Panc1 (cell line): ENCODE results near the gene SLC49A3. TPM values are rescaled to one million over a fixed set of nuclear protein-coding genes. Genes with fewer than 3 reads are reported as not detected.

Experiments
- ATAC-seq: fragments of 200-7000 bp; cut with Tn5 transposase; 2 replicates; pipeline ENCODE4 v1.9.1; 2020; ENCODE audit warnings: mild to moderate bottlenecking, moderate library complexity
- BruUV-seq: library from RNA; stranded (reverse); fragments of 400-500 nt; replicated peaks from 2 replicates; lab custom pipeline; 2021; lab: Mats Ljungman, UMichigan
- CTCF ChIA-PET: fragments of 300-600 bp; sonication (Branson Sonifier 250); formaldehyde crosslinking; loops from one replicate; lab custom pipeline; 2022; ENCODE audit warnings: antibody characterized with exemption; lab: Charles Lee
- POLR2A ChIA-PET: fragments of 300-600 bp; sonication (Branson Sonifier 250); formaldehyde crosslinking; loops from one replicate; lab custom pipeline; 2022; ENCODE audit warnings: antibody characterized with exemption; lab: Charles Lee
- DNase-seq: peaks from one replicate; pipeline ENCODE4 v3.0.0-alpha.2; 2010; ENCODE audit warnings: low read depth, low spot score
- H3K27ac ChIP-seq: 2 replicates; pipeline ENCODE4 v1.5.1; 2011; ENCODE audit warnings: mild to moderate bottlenecking, low read length, inconsistent platforms
- H3K27me3 ChIP-seq: fragments of 200-500 bp; sonication (Bioruptor generic); 2 replicates; pipeline ENCODE4 v1.6.0; 2014; ENCODE audit warnings: low read length, inconsistent platforms; ENCODE audit not compliant: control insufficient read depth, insufficient read depth
- H3K36me3 ChIP-seq: fragments of 200-500 bp; sonication (Bioruptor generic); 2 replicates; pipeline ENCODE4 v1.5.1; 2014; ENCODE audit warnings: inconsistent platforms, mild to moderate bottlenecking, low read length, moderate library complexity; ENCODE audit not compliant: control insufficient read depth, insufficient read depth
- H3K4me1 ChIP-seq: 2 replicates; pipeline ENCODE4 v1.5.1; 2011; ENCODE audit warnings: inconsistent platforms, mild to moderate bottlenecking, low read length, moderate library complexity; ENCODE audit not compliant: control insufficient read depth, insufficient read depth
- H3K4me3 ChIP-seq, 2 experiments: 2 replicates each; pipeline ENCODE4 v1.5.1; 2011 to 2012; ENCODE audit warnings: low read depth in 2 of 2, low read length in 2 of 2, mild to moderate bottlenecking in 2 of 2, inconsistent platforms in 1 of 2, moderate library complexity in 1 of 2
- H3K9me3 ChIP-seq: fragments of 200-500 bp; sonication (Bioruptor generic); 2 replicates; pipeline ENCODE4 v1.5.1; 2014; ENCODE audit warnings: low read depth, mild to moderate bottlenecking, inconsistent platforms, low read length, moderate library complexity; ENCODE audit not compliant: control insufficient read depth, insufficient read depth
- CTCF ChIP-seq: fragments of 450-650 bp; IDR thresholded peaks from 2 replicates; pipeline ENCODE4 v1.5.1; 2017; ENCODE audit warnings: mild to moderate bottlenecking
- POLR2AphosphoS5 ChIP-seq: IDR thresholded peaks from 2 replicates; pipeline ENCODE4 v1.6.1; 2012; ENCODE audit warnings: mild to moderate bottlenecking, low read depth, low read length, moderate library complexity
- REST ChIP-seq, 2 experiments: IDR thresholded peaks; 2 replicates each; pipeline ENCODE4 v1.6.1; 2011 to 2012; ENCODE audit warnings: low read depth in 2 of 2, control low read depth in 1 of 2, low read length in 1 of 2, mild to moderate bottlenecking in 1 of 2, moderate library complexity in 1 of 2; ENCODE audit not compliant: insufficient read depth in 1 of 2
- SIN3A ChIP-seq: IDR thresholded peaks from 2 replicates; pipeline ENCODE4 v1.6.1; 2012; ENCODE audit warnings: low read depth, mild to moderate bottlenecking, low read length, moderate library complexity, borderline replicate concordance; ENCODE audit not compliant: insufficient read depth
- TCF7L2 ChIP-seq: IDR thresholded peaks from 2 replicates; pipeline ENCODE4 v1.6.1; 2011; ENCODE audit warnings: mild to moderate bottlenecking, low read depth, low read length, inconsistent platforms
- in situ Hi-C: cut with HindIII; loops from 2 replicates; pipeline ENCODE4 v1.10.0; 2016; ENCODE audit warnings: low sequenced_read_pairs, low pct_unique_long_range_greater_than_20kb
- intact Hi-C: fragments of 100-400 bp; cut with micrococcal nuclease; formaldehyde crosslinking; loops from one replicate; pipeline ENCODE4 v1.10.0; 2022; ENCODE audit not compliant: unreplicated experiment
- total RNA-seq: library from RNA; stranded (reverse); gene quantifications from one replicate; pipeline ENCODE4 v1.2.1, GENCODE V29; 2021; ENCODE audit not compliant: unreplicated experiment

Gene SLC49A3
- total RNA-seq, 1 experiment from 2014 or later = 0.62 TPM

GRCh38 chr4:692771-693554 lies 4.0 kb upstream of the SLC49A3 start:
- ATAC-seq = no peak
- POLR2A ChIA-PET = no interaction called here
- in situ Hi-C loops (no loop called here), intact Hi-C loops (no loop called here)
- Histone ChIP-seq H3K4me3 (no peak overlapping the region), H3K4me1 (peaks cover 3% of the 10 kb centered on the region; the same call in 1 of the 2 replicates), H3K27me3 (no peaks in the 10 kb centered on the region), H3K27ac (no peak overlapping the region), H3K9me3 (no peaks in the 10 kb centered on the region), H3K36me3 (no peaks in the 10 kb centered on the region)
- TF ChIP-seq TCF7L2 (no peak), REST (IDR thresholded peaks at IDR 0.05; ENCODE audit: insufficient read depth in 1 of 2, low read depth in 2 of 2, low read length in 1 of 2) (no peak), POLR2AphosphoS5 (no peak), CTCF (no peak), SIN3A (no peak)
- CTCF ChIA-PET = no interaction called here
- BruUV-seq = no TSS peak
- DNase-seq = no peak

- ATAC-seq (no peak), DNase-seq (no peak)
- no peak for TF ChIP-seq SIN3A
- TF ChIP-seq TCF7L2 = no peak
- TF ChIP-seq REST (IDR thresholded peaks at IDR 0.05; ENCODE audit: insufficient read depth in 1 of 2, low read depth in 2 of 2, low read length in 1 of 2) = no peak
- TF ChIP-seq CTCF = no peak
- TF ChIP-seq POLR2AphosphoS5 = no peak
- Histone ChIP-seq H3K9me3 (no peaks in the 10 kb centered on the region), H3K4me1 (peaks cover 15% of the 10 kb centered on the region), H3K36me3 (no peaks in the 10 kb centered on the region), H3K27me3 (no peaks in the 10 kb centered on the region), H3K27ac (no peak overlapping the region), H3K4me3 (no peak overlapping the region)
- BruUV-seq = no TSS peak
- POLR2A ChIA-PET = no interaction called here
- CTCF ChIA-PET = no interaction called here
- in situ Hi-C loops (no loop called here), intact Hi-C loops (no loop called here)
Observed at GRCh38 chr4:689723-690122, 772 bp upstream of the SLC49A3 start.
